Trophoblast cell (in vitro differentiated cells and primary cell): Measurements from ENCODE around the gene CRYBA2.
A peak's percentile ranks its signal among the peaks of the same experiment; 100 is the strongest.

Source experiments
- DNase-seq, 2 donors: peaks; one replicate each; pipeline ENCODE4 v3.0.0-alpha.2; 2016
- H2AFZ ChIP-seq: 2 replicates; pipeline ENCODE4 v1.6.1; 2013; ENCODE audit warnings: low read length, moderate library complexity, mild to moderate bottlenecking; ENCODE audit not compliant: insufficient read depth, poor library complexity
- H2AK5ac ChIP-seq: 2 replicates; pipeline ENCODE4 v1.6.1; 2013; ENCODE audit warnings: mild to moderate bottlenecking, low read length
- H2BK120ac ChIP-seq: 2 replicates; pipeline ENCODE4 v1.6.1; 2013; ENCODE audit warnings: low read length, mild to moderate bottlenecking, moderate library complexity; ENCODE audit not compliant: insufficient read depth, poor library complexity
- H2BK12ac ChIP-seq: 2 replicates; pipeline ENCODE4 v1.6.1; 2013; ENCODE audit warnings: mild to moderate bottlenecking, low read length, moderate library complexity
- H2BK5ac ChIP-seq: 2 replicates; pipeline ENCODE4 v1.6.1; 2013; ENCODE audit warnings: low read length, low read depth, moderate library complexity, mild to moderate bottlenecking; ENCODE audit not compliant: poor library complexity
- H3K14ac ChIP-seq: 2 replicates; pipeline ENCODE4 v1.6.1; 2013; ENCODE audit warnings: mild to moderate bottlenecking, low read length
- H3K18ac ChIP-seq: 2 replicates; pipeline ENCODE4 v1.6.1; 2013; ENCODE audit warnings: mild to moderate bottlenecking, low read length
- H3K23ac ChIP-seq: 2 replicates; pipeline ENCODE4 v1.6.1; 2013; ENCODE audit warnings: low read length
- H3K27ac ChIP-seq: 2 replicates; pipeline ENCODE4 v1.5.1; 2013; ENCODE audit warnings: low read depth, mild to moderate bottlenecking, inconsistent platforms, low read length, moderate library complexity
- H3K27me3 ChIP-seq: 2 replicates; pipeline ENCODE4 v1.6.1; 2013; ENCODE audit warnings: inconsistent platforms, mild to moderate bottlenecking, low read length, moderate library complexity; ENCODE audit not compliant: insufficient read depth
- H3K36me3 ChIP-seq, 2 experiments: 1 replicate in 1 of 2; 2 replicates in 1 of 2; pipeline ENCODE4 v1.6.1; 2013; ENCODE audit warnings: low read length in 2 of 2, mild to moderate bottlenecking in 2 of 2, moderate library complexity in 1 of 2; ENCODE audit not compliant: insufficient read depth in 2 of 2, control insufficient read depth in 1 of 2
- H3K4ac ChIP-seq: 2 replicates; pipeline ENCODE4 v1.6.1; 2013; ENCODE audit warnings: low read depth, mild to moderate bottlenecking, low read length, moderate library complexity
- H3K4me1 ChIP-seq, 2 experiments: 1 replicate in 1 of 2; 2 replicates in 1 of 2; pipeline ENCODE4 v1.6.1; 2013; ENCODE audit warnings: low read length in 2 of 2, mild to moderate bottlenecking in 2 of 2, moderate library complexity in 1 of 2; ENCODE audit not compliant: insufficient read depth in 2 of 2, control insufficient read depth in 1 of 2
- H3K4me2 ChIP-seq: 2 replicates; pipeline ENCODE4 v1.6.1; 2013; ENCODE audit warnings: inconsistent platforms, mild to moderate bottlenecking, low read length, moderate library complexity
- H3K4me3 ChIP-seq: 2 replicates; pipeline ENCODE4 v1.5.1; 2013; ENCODE audit warnings: mild to moderate bottlenecking, low read depth, low read length, inconsistent platforms
- H3K79me1 ChIP-seq: one replicate; pipeline ENCODE4 v1.6.1; 2013; ENCODE audit warnings: low read length
- H3K79me2 ChIP-seq: 2 replicates; pipeline ENCODE4 v1.6.1; 2013; ENCODE audit warnings: low read length, mild to moderate bottlenecking; ENCODE audit not compliant: control insufficient read depth, insufficient read depth, poor library complexity
- H3K9ac ChIP-seq: 2 replicates; pipeline ENCODE4 v1.6.1; 2013; ENCODE audit warnings: mild to moderate bottlenecking, low read length
- H3K9me3 ChIP-seq: 2 replicates; pipeline ENCODE4 v1.6.1; 2013; ENCODE audit warnings: low read depth, mild to moderate bottlenecking, control low read depth, inconsistent platforms, low read length; ENCODE audit not compliant: insufficient read depth
- H4K12ac ChIP-seq: 2 replicates; pipeline ENCODE4 v1.6.1; 2013; ENCODE audit warnings: low read depth, mild to moderate bottlenecking, low read length, moderate library complexity
- H4K8ac ChIP-seq: 2 replicates; pipeline ENCODE4 v1.6.1; 2013; ENCODE audit warnings: low read depth, mild to moderate bottlenecking, low read length, moderate library complexity
- H4K91ac ChIP-seq: one replicate; pipeline ENCODE4 v1.6.1; 2013; ENCODE audit warnings: low read depth, mild to moderate bottlenecking, low read length, moderate library complexity
- WGBS: extraction: QIAGEN DNeasy Blood & Tissue Kit; methylation state at CpG from one replicate; pipeline ENCODE4 v1.1.7; 2013; ENCODE audit warnings: missing lambda C conversion rate; ENCODE audit not compliant: insufficient read length, insufficient coverage; ENCODE audit errors: extremely low coverage; 5-methylcytosine and 5-hydroxymethylcytosine counted together

The CRYBA2 gene

GRCh38 chr2:218964041-218964771 is 29.0 kb downstream of the CRYBA2 start:
- no peak overlapping the region for H4K8ac ChIP-seq
- H3K79me1 ChIP-seq, result no peaks in the 10 kb centered on the region
- H2BK120ac ChIP-seq, result no peak overlapping the region
- WGBS, result no CpG with 5 or more reads among the region's 5 CpGs
- H2BK12ac ChIP-seq, result no peak overlapping the region
- no peak overlapping the region for H3K9ac ChIP-seq
- no peak overlapping the region for H2BK5ac ChIP-seq
- no peak overlapping the region for H3K27ac ChIP-seq
- no peak for DNase-seq
- H2AFZ ChIP-seq, result no peak overlapping the region
- no peak overlapping the region for H2AK5ac ChIP-seq
- H4K91ac ChIP-seq, result no peak overlapping the region
- peaks cover 4 to 8% of the 10 kb centered on the region in 2 experiments for H3K4me1 ChIP-seq
- no peaks in the 10 kb centered on the region for H3K79me2 ChIP-seq
- no peak overlapping the region for H3K14ac ChIP-seq
- H4K12ac ChIP-seq, result no peak overlapping the region
- H3K23ac ChIP-seq, result no peak overlapping the region
- no peak overlapping the region for H3K4me3 ChIP-seq
- H3K27me3 ChIP-seq, result peaks cover 27% of the 10 kb centered on the region
- H3K4ac ChIP-seq, result no peak overlapping the region
- H3K36me3 ChIP-seq, result no peaks in the 10 kb centered on the region
- no peak overlapping the region for H3K18ac ChIP-seq
- peaks cover 4% of the 10 kb centered on the region for H3K9me3 ChIP-seq
- no peak overlapping the region for H3K4me2 ChIP-seq

- H2BK12ac ChIP-seq, result no peak overlapping the region
- H3K36me3 ChIP-seq, result no peaks in the 10 kb centered on the region
- H3K4me1 ChIP-seq, result peaks cover 7 to 12% of the 10 kb centered on the region in 2 experiments
- WGBS, result no CpG with 5 or more reads among the region's 5 CpGs
- no peak overlapping the region for H3K27ac ChIP-seq
- no peak overlapping the region for H3K14ac ChIP-seq
- no peak overlapping the region for H3K18ac ChIP-seq
- peaks cover 33% of the 10 kb centered on the region for H3K27me3 ChIP-seq
- H2AFZ ChIP-seq, result no peak overlapping the region
- H2BK120ac ChIP-seq, result no peak overlapping the region
- H3K79me1 ChIP-seq, result no peaks in the 10 kb centered on the region
- no peak overlapping the region for H4K8ac ChIP-seq
- no peak for DNase-seq
- no peak overlapping the region for H3K9ac ChIP-seq
- no peak overlapping the region for H4K12ac ChIP-seq
- H3K23ac ChIP-seq, result no peak overlapping the region
- no peak overlapping the region for H3K4me3 ChIP-seq
- no peak overlapping the region for H4K91ac ChIP-seq
- H3K4ac ChIP-seq, result no peak overlapping the region
- H3K4me2 ChIP-seq, result peak overlapping the region; percentile 65
- H2BK5ac ChIP-seq, result no peak overlapping the region
- H3K79me2 ChIP-seq, result no peaks in the 10 kb centered on the region
- no peak overlapping the region for H2AK5ac ChIP-seq
- peaks cover 5% of the 10 kb centered on the region for H3K9me3 ChIP-seq
These were observed 29.6 kb downstream of the CRYBA2 start for GRCh38 chr2:218963601-218964000.

- Histone ChIP-seq H2BK12ac (no peak overlapping the region), H4K91ac (no peak overlapping the region), H3K4me1 (peaks cover 7 to 12% of the 10 kb centered on the region in 2 experiments), H3K18ac (no peak overlapping the region), H3K9ac (no peak overlapping the region), H3K27ac (no peak overlapping the region), H4K8ac (no peak overlapping the region), H2BK120ac (no peak overlapping the region), H3K27me3 (peaks cover 37% of the 10 kb centered on the region), H3K4me3 (peak overlapping the region; percentile 8), H3K23ac (no peak overlapping the region), H4K12ac (no peak overlapping the region), H3K4ac (no peak overlapping the region), H3K9me3 (peaks cover 9% of the 10 kb centered on the region), H3K79me2 (no peaks in the 10 kb centered on the region), H3K36me3 (no peaks in the 10 kb centered on the region), H2AK5ac (no peak overlapping the region), H3K14ac (no peak overlapping the region), H2AFZ (no peak overlapping the region), H3K79me1 (no peaks in the 10 kb centered on the region), H3K4me2 (peak overlapping the region; percentile 65), H2BK5ac (no peak overlapping the region)
- DNase-seq, result peak; percentile 27 to 66
- no CpG with 5 or more reads among the region's 42 CpGs for WGBS
These were observed 30.2 kb downstream of the CRYBA2 start for GRCh38 chr2:218962859-218963492.

- H3K79me1 ChIP-seq, result no peaks in the 10 kb centered on the region
- DNase-seq, result no peak
- no peaks in the 10 kb centered on the region for H3K79me2 ChIP-seq
- H3K18ac ChIP-seq, result no peak overlapping the region
- no peak overlapping the region for H4K8ac ChIP-seq
- H3K23ac ChIP-seq, result no peak overlapping the region
- peaks cover 7 to 12% of the 10 kb centered on the region in 2 experiments for H3K4me1 ChIP-seq
- H2AK5ac ChIP-seq, result no peak overlapping the region
- H3K4me2 ChIP-seq, result no peak overlapping the region
- H3K4me3 ChIP-seq, result no peak overlapping the region
- H2BK12ac ChIP-seq, result no peak overlapping the region
- no peak overlapping the region for H4K12ac ChIP-seq
- no peaks in the 10 kb centered on the region for H3K36me3 ChIP-seq
- WGBS, result no CpG with 5 or more reads among the region's 34 CpGs
- H4K91ac ChIP-seq, result no peak overlapping the region
- no peak overlapping the region for H2AFZ ChIP-seq
- H2BK5ac ChIP-seq, result no peak overlapping the region
- H3K9ac ChIP-seq, result no peak overlapping the region
- H3K4ac ChIP-seq, result no peak overlapping the region
- peaks cover 13% of the 10 kb centered on the region for H3K9me3 ChIP-seq
- H3K14ac ChIP-seq, result no peak overlapping the region
- H3K27me3 ChIP-seq, result peaks cover 38% of the 10 kb centered on the region
- no peak overlapping the region for H2BK120ac ChIP-seq
- no peak overlapping the region for H3K27ac ChIP-seq
These were observed 31.3 kb downstream of the CRYBA2 start for GRCh38 chr2:218961651-218962570.
